K562 (cell line): ENCODE data around the gene RGS3. TPM values are rescaled to one million over a fixed set of nuclear protein-coding genes. Genes with fewer than 3 reads are reported as not detected.

Source experiments
- CTCF ChIP-seq, 3 experiments: IDR thresholded peaks in 2 of 3; conservative IDR thresholded peaks in 1 of 3; 2 replicates each; pipeline ENCODE4 v1.5.1; 2011 to 2012; ENCODE audit warnings: low read length in 3 of 3, mild to moderate bottlenecking in 3 of 3, control low read depth in 2 of 3, improper control_type of control experiment in 1 of 3, inconsistent platforms in 1 of 3, low read depth in 1 of 3, mixed read lengths in 1 of 3, moderate library complexity in 1 of 3; ENCODE audit not compliant: insufficient read depth in 2 of 3
- MEF2A ChIP-seq: IDR thresholded peaks from 2 replicates; pipeline ENCODE4 v1.6.1; 2011; ENCODE audit warnings: low read depth, mild to moderate bottlenecking, low read length, moderate library complexity; ENCODE audit not compliant: control insufficient read depth
- RNF2 ChIP-seq: sonication (generic); IDR thresholded peaks from 2 replicates; pipeline ENCODE4 v1.6.1; 2016
- RREB1 ChIP-seq: fragments of 250-450 bp; sonication (Bioruptor Pico); IDR thresholded peaks from 2 replicates; pipeline ENCODE4 v1.4.0; 2020
- SNRNP70 ChIP-seq: fragments of 200-400 bp; formaldehyde crosslinking; optimal IDR thresholded peaks from 2 replicates; pipeline ENCODE3; 2017; ENCODE audit warnings: low read depth, low read length
- TFAP4 ChIP-seq: sonication (generic); formaldehyde crosslinking; IDR thresholded peaks from 2 replicates; pipeline ENCODE4 v1.8.0; 2022; ENCODE audit warnings: missing genetic modification reagents, mild to moderate bottlenecking, moderate library complexity, borderline replicate concordance
- ZBED1 ChIP-seq: IDR thresholded peaks from 2 replicates; pipeline ENCODE4 v1.6.1; 2014
- ZNF696 ChIP-seq: fragments of 250-450 bp; sonication (Bioruptor Pico); conservative IDR thresholded peaks from 2 replicates; pipeline ENCODE4 v1.4.0; 2020; ENCODE audit warnings: mild to moderate bottlenecking, moderate library complexity
- polyA plus RNA-seq, 8 experiments: library from polyadenylated mRNA; depleted of rRNA in 4 of 8; stranded (reverse) in 5 of 8; unstranded in 3 of 8; fragments of >200 nt; fragmentation: Nextera tagmentation in 2 of 8; fragmentation: Illumina TruSeq in 1 of 8; extraction: Ambion mirVana in 2 of 8; extraction: Trizol in 1 of 8; gene quantifications; 2 replicates each; pipeline versions ENCODE4 v1.2.1 to v1.2.3, GENCODE V29; 2011 to 2014; ENCODE audit warnings: inconsistent platforms in 1 of 8, missing spikeins in 1 of 8
- total RNA-seq, 7 experiments: library from RNA; depleted of rRNA in 6 of 7; stranded (reverse); fragments of >200 nt in 6 of 7; fragmentation: Illumina TruSeq in 2 of 7; extraction: Trizol in 2 of 7; gene quantifications; 2 replicates each; pipeline versions ENCODE4 v1.2.1 to v1.2.3, GENCODE V29; 2011 to 2021; ENCODE audit warnings: low replicate concordance in 1 of 7
- TF ChIP-seq, protein P1 (sequence below): sonication (generic); formaldehyde crosslinking; IDR thresholded peaks from 2 replicates; pipeline ENCODE4 v1.8.0; 2023; ENCODE audit warnings: mild to moderate bottlenecking, missing genetic modification reagents
- TF ChIP-seq, protein P2 (sequence below): fragments of 450-650 bp; IDR thresholded peaks from 2 replicates; pipeline ENCODE4 v1.6.1; 2016; ENCODE audit warnings: borderline replicate concordance

Gene RGS3
- total and polyA plus RNA-seq, 9 of the 15 experiments (the other 6 are each of a cell fraction or from before 2014, with no cell fraction given) = 0.08 to 2.9 (median 0.95) TPM

DNA sequence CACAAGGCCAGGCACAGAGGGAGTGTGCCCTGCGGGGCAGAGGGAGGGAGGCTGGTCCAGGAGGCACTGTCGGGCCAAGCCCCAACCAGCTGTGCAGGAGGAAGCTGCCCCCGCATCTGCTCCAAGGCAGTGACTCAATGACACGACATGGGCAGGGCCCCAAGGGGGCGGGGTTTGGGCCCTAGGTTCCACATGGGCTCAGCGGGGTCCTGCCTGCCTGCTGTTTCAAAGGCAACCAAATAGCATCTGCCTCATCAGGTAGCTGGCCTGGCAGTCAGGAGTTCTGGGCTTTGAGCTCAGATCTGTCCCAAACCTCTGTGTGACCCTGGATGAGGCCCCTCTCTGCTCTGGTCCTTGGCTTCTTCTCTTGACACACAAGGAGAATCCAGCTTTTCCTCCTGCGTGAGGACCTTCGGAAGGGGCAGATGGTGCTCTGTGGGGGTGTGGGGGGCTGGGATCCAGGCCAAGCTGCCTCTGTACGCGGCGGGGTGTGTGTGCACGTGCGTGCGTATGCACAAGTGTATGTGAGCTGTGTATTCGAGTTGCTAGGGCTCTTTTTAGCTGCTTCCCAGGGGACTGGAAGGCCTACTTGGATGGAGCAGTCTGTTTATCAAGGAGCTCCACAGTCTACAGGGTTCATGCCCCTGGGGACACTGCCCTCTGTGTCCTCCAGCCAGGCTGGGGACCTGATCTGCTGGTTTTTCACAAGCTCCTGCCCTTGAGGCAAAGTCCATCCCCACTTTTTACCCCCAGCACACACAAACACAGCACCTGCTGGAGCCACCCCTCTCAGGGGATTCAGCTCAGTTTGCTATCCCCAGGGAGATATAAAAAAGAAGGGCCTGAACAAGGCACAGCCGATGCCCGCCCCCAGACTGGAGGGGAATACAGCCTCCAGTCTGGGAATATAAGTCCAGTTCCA, 138.9 kb downstream of the RGS3 start (continued):
- no peak for TF ChIP-seq RREB1
- no peak for TF ChIP-seq RNF2
- TF ChIP-seq MEF2A = no peak
- TF ChIP-seq, protein P1, sequence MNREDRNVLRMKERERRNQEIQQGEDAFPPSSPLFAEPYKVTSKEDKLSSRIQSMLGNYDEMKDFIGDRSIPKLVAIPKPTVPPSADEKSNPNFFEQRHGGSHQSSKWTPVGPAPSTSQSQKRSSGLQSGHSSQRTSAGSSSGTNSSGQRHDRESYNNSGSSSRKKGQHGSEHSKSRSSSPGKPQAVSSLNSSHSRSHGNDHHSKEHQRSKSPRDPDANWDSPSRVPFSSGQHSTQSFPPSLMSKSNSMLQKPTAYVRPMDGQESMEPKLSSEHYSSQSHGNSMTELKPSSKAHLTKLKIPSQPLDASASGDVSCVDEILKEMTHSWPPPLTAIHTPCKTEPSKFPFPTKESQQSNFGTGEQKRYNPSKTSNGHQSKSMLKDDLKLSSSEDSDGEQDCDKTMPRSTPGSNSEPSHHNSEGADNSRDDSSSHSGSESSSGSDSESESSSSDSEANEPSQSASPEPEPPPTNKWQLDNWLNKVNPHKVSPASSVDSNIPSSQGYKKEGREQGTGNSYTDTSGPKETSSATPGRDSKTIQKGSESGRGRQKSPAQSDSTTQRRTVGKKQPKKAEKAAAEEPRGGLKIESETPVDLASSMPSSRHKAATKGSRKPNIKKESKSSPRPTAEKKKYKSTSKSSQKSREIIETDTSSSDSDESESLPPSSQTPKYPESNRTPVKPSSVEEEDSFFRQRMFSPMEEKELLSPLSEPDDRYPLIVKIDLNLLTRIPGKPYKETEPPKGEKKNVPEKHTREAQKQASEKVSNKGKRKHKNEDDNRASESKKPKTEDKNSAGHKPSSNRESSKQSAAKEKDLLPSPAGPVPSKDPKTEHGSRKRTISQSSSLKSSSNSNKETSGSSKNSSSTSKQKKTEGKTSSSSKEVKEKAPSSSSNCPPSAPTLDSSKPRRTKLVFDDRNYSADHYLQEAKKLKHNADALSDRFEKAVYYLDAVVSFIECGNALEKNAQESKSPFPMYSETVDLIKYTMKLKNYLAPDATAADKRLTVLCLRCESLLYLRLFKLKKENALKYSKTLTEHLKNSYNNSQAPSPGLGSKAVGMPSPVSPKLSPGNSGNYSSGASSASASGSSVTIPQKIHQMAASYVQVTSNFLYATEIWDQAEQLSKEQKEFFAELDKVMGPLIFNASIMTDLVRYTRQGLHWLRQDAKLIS (CRISPR knock-in tag) = no peak
- TF ChIP-seq SNRNP70 = no peak
- TF ChIP-seq CTCF (IDR thresholded peaks at IDR 0.05 in 2 of 3, conservative IDR thresholded peaks at IDR 0.05 in 1 of 3; ENCODE audit: insufficient read depth in 2 of 3, low read depth in 1 of 3, low read length in 3 of 3) = no peak
- no peak for TF ChIP-seq ZBED1
- no peak for TF ChIP-seq ZNF696
- TF ChIP-seq, protein P2, sequence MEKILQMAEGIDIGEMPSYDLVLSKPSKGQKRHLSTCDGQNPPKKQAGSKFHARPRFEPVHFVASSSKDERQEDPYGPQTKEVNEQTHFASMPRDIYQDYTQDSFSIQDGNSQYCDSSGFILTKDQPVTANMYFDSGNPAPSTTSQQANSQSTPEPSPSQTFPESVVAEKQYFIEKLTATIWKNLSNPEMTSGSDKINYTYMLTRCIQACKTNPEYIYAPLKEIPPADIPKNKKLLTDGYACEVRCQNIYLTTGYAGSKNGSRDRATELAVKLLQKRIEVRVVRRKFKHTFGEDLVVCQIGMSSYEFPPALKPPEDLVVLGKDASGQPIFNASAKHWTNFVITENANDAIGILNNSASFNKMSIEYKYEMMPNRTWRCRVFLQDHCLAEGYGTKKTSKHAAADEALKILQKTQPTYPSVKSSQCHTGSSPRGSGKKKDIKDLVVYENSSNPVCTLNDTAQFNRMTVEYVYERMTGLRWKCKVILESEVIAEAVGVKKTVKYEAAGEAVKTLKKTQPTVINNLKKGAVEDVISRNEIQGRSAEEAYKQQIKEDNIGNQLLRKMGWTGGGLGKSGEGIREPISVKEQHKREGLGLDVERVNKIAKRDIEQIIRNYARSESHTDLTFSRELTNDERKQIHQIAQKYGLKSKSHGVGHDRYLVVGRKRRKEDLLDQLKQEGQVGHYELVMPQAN = no peak
- peak; percentile 98 for TF ChIP-seq TFAP4 (CRISPR knock-in tag)
